ENCODE results near the gene PABPN1.

PABPN1 gene

DNA sequence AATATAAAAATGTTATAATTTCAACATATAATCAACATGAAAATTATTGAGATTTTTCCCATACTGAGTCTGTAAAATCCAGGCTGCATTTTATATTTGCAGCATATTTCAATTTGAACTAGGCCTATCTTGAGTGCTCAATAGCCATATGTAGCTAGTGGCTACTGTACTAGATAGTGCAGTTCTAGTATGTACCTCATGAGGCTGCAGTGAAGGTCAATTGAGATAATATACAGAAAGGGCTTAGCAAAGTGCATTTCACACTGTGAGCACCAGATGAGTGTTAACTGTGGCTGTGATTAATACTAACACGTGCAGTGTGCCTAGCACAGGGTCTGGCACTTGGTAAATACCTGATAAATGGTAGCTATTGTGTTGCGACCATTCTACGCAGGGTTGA, 36.8 kb downstream of the PABPN1 start:
- DNase-seq (ENCODE audit: low read depth) = no peak

DNA sequence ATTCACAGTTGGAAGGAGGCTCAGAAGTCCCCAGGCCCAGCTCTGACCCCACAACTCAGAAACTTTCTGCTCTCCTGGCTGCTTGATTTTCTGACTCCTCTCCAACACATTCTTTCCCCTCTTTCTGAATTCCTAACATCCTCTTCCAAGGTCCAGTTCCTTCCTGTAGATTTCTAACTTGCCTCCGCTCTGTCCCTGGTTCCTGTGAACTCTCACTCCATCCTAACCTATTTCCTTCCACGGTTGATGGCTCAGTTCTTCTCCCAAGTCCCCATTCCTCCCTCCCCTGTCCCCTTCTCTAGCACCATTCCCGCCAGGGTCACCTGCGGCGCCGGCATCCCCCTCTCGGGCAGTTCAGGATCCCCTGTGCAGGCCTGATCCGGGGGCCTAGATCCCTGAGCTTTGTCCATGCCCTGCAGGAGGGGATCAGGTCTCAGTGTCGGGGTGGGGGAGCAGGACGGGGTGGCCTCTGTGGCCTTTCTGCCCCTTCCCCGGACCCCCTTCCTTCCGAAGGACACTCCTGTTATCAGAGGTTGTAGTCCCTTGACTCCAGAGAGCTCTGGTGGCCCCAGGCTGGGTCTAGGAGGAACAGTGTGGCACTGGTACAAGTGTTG, 37.4 kb downstream of the PABPN1 start:
- no peak for DNase-seq (ENCODE audit: low read depth)

DNA sequence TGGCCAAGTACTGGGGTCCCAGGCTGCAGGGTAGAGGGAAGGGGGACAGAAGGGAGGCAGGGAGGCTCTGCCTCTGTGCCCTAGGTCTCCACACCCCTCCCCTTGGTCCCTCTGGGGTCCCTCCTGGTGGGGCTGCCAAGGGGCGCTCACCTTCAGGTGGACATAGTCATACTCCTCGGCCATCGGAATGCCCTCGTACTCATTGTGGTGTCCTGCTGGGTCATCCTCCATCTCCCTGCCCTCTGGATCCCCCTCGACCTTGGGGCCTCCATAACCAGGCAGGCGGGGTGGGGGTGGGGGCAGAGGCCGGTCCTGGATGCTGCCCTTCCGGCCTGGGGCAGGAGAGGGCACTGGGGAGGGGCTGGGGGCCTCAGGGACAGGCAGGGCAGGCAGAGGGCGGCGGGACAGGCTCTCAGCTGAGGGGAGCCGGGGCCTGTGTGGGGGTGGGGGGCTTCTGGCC, 37.9 kb downstream of the PABPN1 start:
- no peak for DNase-seq (ENCODE audit: low read depth)

DNA sequence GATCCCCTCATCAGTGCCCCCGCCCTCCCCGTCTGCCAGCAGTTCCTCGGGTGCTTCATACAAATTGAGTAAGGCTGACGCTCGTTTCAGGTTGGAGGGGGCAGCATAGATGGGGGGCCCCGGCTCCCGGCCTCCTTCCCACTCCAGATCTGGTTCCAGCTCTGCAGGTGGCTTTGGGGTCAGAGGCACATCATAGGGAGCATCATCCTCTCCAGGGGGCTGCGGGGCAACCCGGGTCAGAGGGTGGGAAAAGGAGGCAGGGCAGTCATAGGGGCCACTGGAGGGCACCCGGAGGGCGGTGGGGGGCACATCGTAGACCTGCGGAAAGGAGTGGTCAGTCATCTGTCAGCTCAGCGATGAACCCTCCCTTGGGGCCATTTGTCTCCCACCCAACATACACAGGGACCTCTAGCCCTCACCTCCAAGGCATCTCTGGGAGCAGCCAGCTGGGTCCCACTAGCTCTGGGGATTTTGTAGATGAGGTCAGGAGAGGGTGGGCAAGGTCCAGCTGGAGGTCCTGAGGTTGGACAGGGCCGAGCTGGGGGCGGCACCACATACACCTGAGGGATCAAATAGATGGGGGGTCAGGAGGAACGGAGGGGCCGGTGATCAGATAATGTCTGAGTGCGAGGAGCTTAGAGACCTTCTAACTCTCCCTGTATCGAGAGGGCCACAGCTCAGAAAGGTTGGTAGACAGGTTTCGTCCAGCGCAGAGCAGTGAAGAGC, 38.6 kb downstream of the PABPN1 start:
- no peak for DNase-seq (ENCODE audit: low read depth)

DNA sequence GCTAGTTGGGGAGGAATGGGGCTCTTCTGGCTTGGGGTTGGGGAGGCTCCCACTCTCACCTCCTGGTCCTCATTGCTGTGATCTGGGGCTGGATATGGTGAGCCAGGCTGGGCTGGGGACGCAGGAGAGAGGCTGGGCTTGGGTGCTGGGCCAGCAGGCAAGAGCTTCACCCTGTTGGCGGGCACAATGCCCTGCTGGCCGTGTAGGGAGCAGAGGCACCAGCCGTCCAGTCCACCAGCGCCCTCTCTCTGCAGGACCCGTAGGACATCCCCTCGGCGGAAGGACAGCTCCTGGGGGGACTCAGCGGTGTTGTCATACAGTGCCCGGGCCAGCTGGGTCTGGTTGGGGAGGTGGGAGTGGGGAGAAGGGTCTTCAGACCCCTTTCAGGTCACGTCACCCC, 39.2 kb downstream of the PABPN1 start:
- no peak for DNase-seq (ENCODE audit: low read depth)

DNA sequence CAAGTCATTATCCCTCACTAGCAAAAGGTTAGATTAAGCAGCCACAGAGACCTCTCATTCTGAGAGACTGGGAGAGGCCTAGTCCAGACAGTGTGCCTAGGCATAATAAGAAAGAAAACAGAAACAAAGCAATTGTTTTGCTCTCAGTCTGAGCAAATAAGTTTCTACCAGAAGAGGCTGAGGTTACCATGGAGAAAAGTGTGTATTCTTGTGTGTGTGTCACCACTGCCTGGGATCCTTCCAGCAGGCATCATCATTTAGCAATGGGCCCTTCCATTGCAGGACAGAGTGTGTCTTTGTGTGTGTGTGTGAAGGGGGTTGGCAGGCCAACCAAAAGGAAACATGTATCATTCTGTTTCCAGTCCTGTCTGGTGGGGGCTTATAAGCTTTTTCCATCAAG, 40.1 kb downstream of the PABPN1 start:
- no peak for DNase-seq (ENCODE audit: low read depth)

DNA sequence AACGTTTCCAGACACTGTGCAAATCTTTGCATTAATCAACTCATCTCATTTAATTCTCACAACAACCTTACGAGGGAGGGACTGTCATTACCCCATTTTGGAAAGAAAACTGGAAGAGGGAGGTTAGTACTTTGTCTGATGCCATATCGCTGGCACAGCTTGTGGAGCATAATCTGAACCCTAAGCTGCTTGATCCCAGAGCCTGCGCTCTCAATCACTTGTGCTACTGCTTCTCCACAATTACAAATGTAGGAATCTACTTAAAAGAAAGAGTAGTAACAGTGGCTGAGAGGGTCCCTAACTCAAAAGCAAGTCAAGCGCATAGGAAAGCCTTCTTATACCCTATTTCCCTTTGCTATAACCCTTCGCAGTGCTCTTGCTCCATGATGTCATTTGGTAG, 40.5 kb downstream of the PABPN1 start:
- no peak for DNase-seq (ENCODE audit: low read depth)

DNA sequence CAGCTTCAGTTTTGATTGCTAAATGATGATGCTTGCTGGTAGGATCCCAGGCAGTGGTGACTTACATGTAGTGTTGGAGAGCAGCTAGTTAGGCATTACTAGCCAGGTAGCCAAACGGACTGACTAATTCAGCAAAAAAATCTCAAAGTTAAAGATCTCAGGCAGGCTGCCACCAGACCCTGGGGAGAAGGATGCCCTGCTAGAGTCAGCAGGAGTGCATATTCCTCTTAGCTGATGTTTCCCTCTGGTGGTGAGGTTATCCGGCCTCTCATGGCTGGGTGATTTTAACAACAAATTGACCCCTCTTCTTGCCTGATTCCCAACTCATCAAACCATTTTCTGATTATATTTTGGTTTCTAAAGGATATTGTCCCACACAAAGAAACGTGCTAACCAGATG, 40.9 kb downstream of the PABPN1 start:
- no peak for DNase-seq (ENCODE audit: low read depth)

DNA sequence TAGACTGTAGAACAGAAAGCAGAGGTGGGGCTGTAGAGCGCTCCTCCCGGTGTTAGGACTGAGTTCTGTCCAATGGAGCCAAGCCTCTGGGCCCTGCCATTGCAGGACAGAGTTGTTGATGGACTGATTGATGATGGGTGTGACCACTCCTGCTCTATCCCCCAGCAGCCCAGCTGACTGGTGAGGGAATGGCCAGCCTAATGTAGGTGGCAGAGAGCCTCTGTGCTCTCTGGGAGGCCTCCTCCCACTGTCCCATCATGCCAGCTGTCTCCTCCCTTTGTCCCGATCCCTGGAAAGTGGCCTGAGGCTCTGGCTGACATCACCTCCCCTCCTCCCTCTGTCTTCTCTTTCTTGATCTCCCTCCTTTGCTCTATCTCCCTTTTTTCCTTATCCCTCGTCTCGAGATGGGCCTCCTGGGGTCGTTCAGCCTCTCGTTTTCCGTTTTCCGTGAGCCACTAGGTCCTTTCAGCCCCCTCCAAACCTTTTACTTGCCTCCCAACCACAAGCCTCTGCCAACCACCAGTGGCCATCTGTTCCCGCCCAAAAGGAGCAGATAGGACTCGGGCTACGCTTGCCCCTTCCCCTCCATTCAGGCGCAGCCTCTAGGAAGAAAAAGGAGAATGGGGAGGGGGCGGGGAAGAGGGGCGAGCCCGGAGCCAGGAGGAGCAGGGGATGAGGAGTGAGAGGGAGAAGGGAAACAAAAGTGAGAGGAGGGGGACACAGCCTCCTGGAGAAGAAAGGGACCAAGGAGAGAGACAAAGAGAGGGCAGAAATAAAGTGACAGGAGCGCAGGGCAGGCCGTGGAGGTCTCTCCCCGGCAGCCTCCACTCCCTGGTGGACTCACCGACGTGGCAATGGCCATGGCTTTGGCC, 43.1 kb downstream of the PABPN1 start:
- no peak for DNase-seq (ENCODE audit: low read depth)

DNA sequence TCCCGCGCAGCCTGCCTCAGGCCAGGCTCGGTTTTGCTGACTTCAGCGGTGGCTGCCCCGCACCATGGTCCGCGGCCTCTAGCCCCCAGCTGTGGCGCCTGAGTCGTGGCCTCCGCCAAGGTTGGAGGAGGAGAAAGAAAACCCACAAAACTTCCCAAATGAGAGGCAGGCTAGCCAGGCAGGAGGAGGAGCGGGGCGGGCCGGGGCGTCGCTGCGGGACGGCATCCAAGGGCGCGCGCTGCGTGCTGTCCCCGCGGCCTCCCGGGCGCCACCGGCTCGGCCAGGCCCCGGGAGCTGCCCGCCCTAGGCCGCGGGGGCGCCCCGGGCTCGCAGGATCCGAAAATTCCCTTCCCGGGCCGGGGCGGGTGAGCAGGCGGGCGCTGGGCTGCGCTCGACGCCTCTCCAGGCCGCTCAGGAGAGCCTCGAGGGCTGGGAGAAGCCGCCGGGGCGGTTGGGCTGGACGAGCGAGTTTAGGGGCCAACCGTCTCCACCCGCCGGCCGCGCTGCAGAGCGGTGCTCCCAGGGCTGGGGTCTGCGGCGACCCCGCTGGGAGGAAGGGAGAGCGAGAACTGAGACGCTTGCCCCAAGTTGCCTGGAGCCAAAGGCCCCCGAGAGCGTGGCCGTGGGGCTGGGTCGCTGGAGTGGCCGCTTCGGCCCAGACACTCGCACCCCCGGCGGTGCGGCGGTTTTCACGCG, 43.9 kb downstream of the PABPN1 start, which contains the start of gene EFS:
EFS (minus strand) TSS at position 137 of the 696 bp plus-strand sequence. CDS start 147 bp downstream, outside the sequence.
- no peak for DNase-seq (ENCODE audit: low read depth)

DNA sequence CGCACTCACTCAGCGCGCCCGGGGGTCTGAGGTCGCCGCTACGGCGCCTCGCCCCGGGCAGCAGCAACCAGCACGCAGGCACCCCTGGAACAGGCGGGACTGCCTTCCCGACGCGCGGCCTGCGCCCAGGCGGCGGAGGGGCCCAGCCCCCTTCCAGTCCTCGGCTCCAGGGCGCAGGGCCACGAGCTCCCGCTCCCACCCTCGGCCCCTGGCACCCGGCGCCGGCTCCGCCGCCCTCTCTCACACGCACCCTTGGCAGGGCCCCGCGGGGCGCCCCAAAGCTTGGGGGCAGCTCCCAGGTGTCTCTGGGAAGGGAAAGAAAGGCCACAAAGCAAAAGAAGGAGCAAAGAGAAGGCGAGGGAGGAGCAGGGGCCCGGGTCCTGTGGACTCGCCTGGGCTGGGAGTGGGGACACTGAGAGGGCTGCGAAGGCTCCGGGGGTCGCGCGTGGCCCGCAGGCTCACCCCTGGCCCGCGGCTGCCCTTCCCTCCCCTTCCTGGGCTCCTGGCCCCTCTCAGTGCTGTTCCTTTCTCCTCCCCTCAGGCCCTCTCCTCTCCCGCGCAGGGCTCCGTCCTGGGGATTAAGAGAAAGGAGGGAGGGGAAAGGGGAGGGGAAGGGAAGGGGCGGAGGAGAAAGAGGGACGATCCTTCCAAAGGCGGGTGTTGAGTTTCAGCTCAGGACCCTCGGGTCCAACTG, 44.6 kb downstream of the PABPN1 start:
- no peak for DNase-seq (ENCODE audit: low read depth)

DNA sequence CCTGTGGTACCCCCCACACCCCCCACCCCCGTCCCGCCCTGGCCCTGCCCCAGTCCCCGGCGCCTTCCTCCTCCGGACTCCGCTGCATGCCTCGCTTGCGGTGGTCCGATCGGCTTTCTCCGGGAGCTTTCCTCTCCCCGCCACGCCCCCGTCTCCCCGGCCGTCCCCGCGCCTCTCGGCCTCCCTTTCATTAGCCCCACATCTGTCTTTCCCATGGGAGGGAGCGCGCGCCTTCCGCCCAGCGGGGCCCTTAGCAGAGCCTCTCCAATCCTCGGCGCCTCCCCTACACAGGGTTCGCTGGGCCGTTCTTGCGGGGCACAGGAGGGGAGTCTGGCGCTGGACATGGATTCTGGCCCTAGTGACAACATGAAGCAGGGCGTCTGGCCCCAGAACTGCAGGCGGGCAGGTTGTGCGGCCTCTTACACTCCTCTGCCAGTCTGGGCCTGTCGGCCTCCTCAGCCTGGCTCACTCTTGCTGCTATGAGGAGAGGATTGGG, 45.2 kb downstream of the PABPN1 start:
- no peak for DNase-seq (ENCODE audit: low read depth)

DNA sequence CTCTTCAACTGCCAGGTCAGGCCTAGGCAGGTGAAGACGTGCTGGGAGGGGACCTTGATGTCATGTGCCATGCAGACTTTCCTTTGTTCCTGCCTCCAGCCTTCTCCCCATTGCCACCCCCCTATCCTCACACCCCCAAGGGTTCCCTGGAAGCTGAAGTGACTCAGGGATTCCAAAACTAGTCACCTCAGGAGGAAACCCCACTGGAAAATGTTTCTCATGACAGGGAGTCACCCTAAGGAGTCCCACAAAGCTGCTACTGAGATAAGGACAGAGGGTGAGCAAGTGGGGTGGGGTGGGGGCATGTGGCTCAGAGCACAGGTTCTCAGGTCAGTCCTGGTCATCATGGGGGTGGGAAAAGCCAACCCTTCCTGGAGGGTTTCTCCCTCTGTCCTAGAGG, 49.0 kb downstream of the PABPN1 start:
- no peak for DNase-seq (ENCODE audit: low read depth)

DNA sequence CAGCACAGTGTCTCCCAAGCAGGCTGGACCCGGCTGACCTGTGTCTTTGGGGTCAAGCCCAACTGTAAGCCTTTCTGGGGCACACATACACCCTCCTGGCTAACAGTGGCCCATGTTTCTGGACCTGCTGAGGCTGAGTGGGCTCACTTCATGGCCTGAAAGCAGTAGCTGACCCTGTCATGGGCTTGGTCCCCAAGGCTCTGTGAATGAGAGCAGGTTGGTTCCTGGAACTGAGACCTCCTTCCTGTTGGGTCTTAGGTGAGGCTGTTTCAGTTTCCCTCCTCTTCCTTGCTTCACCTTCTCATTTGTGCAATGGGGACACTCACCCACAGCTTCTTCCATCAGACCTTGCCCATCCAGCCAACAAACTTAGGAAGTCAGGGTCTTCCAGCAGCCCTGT, 50.6 kb downstream of the PABPN1 start:
- no peak for DNase-seq (ENCODE audit: low read depth)

DNA sequence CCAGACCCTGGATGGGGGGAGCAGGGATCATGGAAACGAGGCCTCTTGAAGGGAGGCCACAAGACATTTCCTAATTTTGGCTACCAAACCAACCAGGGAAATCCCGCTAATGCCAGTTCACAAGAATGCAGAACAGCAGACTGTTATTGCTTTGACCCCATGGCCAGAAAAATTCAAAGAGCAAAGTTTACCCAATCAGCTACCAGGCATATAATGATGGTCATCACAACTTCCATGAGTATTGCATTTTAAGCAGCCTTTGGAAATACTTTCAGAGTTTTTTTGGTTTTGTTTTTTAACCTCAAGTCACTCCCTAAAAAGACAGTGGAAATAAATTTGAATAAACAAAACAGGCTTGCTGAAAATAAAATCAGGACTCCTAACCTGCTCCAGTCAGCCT, 51.3 kb downstream of the PABPN1 start, which contains the start of gene IL25:
IL25 (plus strand) TSS at position 301 of the 400 bp plus-strand sequence.
- DNase-seq (ENCODE audit: low read depth) = no peak

DNA sequence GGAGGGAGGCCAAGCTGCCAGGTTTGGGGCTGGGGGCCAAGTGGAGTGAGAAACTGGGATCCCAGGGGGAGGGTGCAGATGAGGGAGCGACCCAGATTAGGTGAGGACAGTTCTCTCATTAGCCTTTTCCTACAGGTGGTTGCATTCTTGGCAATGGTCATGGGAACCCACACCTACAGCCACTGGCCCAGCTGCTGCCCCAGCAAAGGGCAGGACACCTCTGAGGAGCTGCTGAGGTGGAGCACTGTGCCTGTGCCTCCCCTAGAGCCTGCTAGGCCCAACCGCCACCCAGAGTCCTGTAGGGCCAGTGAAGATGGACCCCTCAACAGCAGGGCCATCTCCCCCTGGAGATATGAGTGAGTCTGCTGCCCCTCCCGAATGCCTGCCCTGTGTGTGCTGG, 51.8 kb downstream of the PABPN1 start:
- no peak for DNase-seq (ENCODE audit: low read depth)

Measured in activated T-helper 1 cell treated with Interleukin-2 at 50 U/mL for 16 hours (primary cell).